Panc1 (cell line): ENCODE results near the gene DOCK3. TPM values are rescaled to one million over a fixed set of nuclear protein-coding genes. Genes with fewer than 3 reads are reported as not detected.

Source experiments
- ATAC-seq: fragments of 200-7000 bp; cut with Tn5 transposase; 2 replicates; pipeline ENCODE4 v1.9.1; 2020; ENCODE audit warnings: mild to moderate bottlenecking, moderate library complexity
- BruUV-seq: library from RNA; stranded (reverse); fragments of 400-500 nt; replicated peaks from 2 replicates; lab custom pipeline; 2021; lab: Mats Ljungman, UMichigan
- CTCF ChIA-PET: fragments of 300-600 bp; sonication (Branson Sonifier 250); formaldehyde crosslinking; loops from one replicate; lab custom pipeline; 2022; ENCODE audit warnings: antibody characterized with exemption; lab: Charles Lee
- POLR2A ChIA-PET: fragments of 300-600 bp; sonication (Branson Sonifier 250); formaldehyde crosslinking; loops from one replicate; lab custom pipeline; 2022; ENCODE audit warnings: antibody characterized with exemption; lab: Charles Lee
- DNase-seq: peaks from one replicate; pipeline ENCODE4 v3.0.0-alpha.2; 2010; ENCODE audit warnings: low read depth, low spot score
- H3K27ac ChIP-seq: 2 replicates; pipeline ENCODE4 v1.5.1; 2011; ENCODE audit warnings: mild to moderate bottlenecking, low read length, inconsistent platforms
- H3K27me3 ChIP-seq: fragments of 200-500 bp; sonication (Bioruptor generic); 2 replicates; pipeline ENCODE4 v1.6.0; 2014; ENCODE audit warnings: low read length, inconsistent platforms; ENCODE audit not compliant: control insufficient read depth, insufficient read depth
- H3K36me3 ChIP-seq: fragments of 200-500 bp; sonication (Bioruptor generic); 2 replicates; pipeline ENCODE4 v1.5.1; 2014; ENCODE audit warnings: inconsistent platforms, mild to moderate bottlenecking, low read length, moderate library complexity; ENCODE audit not compliant: control insufficient read depth, insufficient read depth
- H3K4me1 ChIP-seq: 2 replicates; pipeline ENCODE4 v1.5.1; 2011; ENCODE audit warnings: inconsistent platforms, mild to moderate bottlenecking, low read length, moderate library complexity; ENCODE audit not compliant: control insufficient read depth, insufficient read depth
- H3K4me3 ChIP-seq, 2 experiments: 2 replicates each; pipeline ENCODE4 v1.5.1; 2011 to 2012; ENCODE audit warnings: low read depth in 2 of 2, low read length in 2 of 2, mild to moderate bottlenecking in 2 of 2, inconsistent platforms in 1 of 2, moderate library complexity in 1 of 2
- H3K9me3 ChIP-seq: fragments of 200-500 bp; sonication (Bioruptor generic); 2 replicates; pipeline ENCODE4 v1.5.1; 2014; ENCODE audit warnings: low read depth, mild to moderate bottlenecking, inconsistent platforms, low read length, moderate library complexity; ENCODE audit not compliant: control insufficient read depth, insufficient read depth
- POLR2AphosphoS5 ChIP-seq: IDR thresholded peaks from 2 replicates; pipeline ENCODE4 v1.6.1; 2012; ENCODE audit warnings: mild to moderate bottlenecking, low read depth, low read length, moderate library complexity
- SIN3A ChIP-seq: IDR thresholded peaks from 2 replicates; pipeline ENCODE4 v1.6.1; 2012; ENCODE audit warnings: low read depth, mild to moderate bottlenecking, low read length, moderate library complexity, borderline replicate concordance; ENCODE audit not compliant: insufficient read depth
- TCF7L2 ChIP-seq: IDR thresholded peaks from 2 replicates; pipeline ENCODE4 v1.6.1; 2011; ENCODE audit warnings: mild to moderate bottlenecking, low read depth, low read length, inconsistent platforms
- in situ Hi-C: cut with HindIII; loops from 2 replicates; pipeline ENCODE4 v1.10.0; 2016; ENCODE audit warnings: low sequenced_read_pairs, low pct_unique_long_range_greater_than_20kb
- intact Hi-C: fragments of 100-400 bp; cut with micrococcal nuclease; formaldehyde crosslinking; loops from one replicate; pipeline ENCODE4 v1.10.0; 2022; ENCODE audit not compliant: unreplicated experiment
- total RNA-seq: library from RNA; stranded (reverse); gene quantifications from one replicate; pipeline ENCODE4 v1.2.1, GENCODE V29; 2021; ENCODE audit not compliant: unreplicated experiment
- TF ChIP-seq, protein P1 (sequence below): fragments of 450-650 bp; IDR thresholded peaks from 2 replicates; pipeline ENCODE4 v1.5.1; 2017; ENCODE audit warnings: mild to moderate bottlenecking
- TF ChIP-seq, protein P2 (sequence below), 2 experiments: IDR thresholded peaks; 2 replicates each; pipeline ENCODE4 v1.6.1; 2011 to 2012; ENCODE audit warnings: low read depth in 2 of 2, control low read depth in 1 of 2, low read length in 1 of 2, mild to moderate bottlenecking in 1 of 2, moderate library complexity in 1 of 2; ENCODE audit not compliant: insufficient read depth in 1 of 2

Gene DOCK3
- total RNA-seq, 1 experiment from 2014 or later: 0.21 TPM

DNA sequence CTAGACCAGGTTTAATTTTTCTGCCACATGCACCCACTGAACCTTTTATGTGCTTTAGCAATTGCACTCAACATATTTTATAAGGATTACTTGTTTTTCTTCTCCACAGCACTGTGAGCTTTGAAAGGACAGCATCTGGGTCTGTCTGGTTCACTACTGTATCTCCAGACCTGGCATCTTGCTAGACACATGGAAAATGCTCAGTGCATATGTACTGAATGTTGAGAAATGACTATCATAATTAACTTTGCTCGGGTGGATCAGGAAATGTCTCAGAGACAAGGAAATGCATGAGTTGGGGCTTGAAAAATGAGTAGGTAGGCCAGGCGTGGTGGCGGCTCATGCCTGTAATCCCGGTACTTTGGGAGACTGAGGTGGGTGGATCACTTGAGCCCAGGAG is 40.2 kb downstream of the DOCK3 start:
- ChIA-PET POLR2A (no interaction called here), CTCF (no interaction called here)
- Histone ChIP-seq H3K9me3 (no peaks in the 10 kb centered on the region), H3K27me3 (no peaks in the 10 kb centered on the region), H3K4me3 (no peak overlapping the region), H3K4me1 (no peaks in the 10 kb centered on the region), H3K36me3 (no peaks in the 10 kb centered on the region), H3K27ac (no peak overlapping the region)
- intact Hi-C loops (no loop called here), in situ Hi-C loops (no loop called here)
- DNase-seq (no peak), ATAC-seq (no peak)
- BruUV-seq: no TSS peak
- TF ChIP-seq, protein P1, sequence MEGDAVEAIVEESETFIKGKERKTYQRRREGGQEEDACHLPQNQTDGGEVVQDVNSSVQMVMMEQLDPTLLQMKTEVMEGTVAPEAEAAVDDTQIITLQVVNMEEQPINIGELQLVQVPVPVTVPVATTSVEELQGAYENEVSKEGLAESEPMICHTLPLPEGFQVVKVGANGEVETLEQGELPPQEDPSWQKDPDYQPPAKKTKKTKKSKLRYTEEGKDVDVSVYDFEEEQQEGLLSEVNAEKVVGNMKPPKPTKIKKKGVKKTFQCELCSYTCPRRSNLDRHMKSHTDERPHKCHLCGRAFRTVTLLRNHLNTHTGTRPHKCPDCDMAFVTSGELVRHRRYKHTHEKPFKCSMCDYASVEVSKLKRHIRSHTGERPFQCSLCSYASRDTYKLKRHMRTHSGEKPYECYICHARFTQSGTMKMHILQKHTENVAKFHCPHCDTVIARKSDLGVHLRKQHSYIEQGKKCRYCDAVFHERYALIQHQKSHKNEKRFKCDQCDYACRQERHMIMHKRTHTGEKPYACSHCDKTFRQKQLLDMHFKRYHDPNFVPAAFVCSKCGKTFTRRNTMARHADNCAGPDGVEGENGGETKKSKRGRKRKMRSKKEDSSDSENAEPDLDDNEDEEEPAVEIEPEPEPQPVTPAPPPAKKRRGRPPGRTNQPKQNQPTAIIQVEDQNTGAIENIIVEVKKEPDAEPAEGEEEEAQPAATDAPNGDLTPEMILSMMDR: no peak
- TF ChIP-seq, protein P2, sequence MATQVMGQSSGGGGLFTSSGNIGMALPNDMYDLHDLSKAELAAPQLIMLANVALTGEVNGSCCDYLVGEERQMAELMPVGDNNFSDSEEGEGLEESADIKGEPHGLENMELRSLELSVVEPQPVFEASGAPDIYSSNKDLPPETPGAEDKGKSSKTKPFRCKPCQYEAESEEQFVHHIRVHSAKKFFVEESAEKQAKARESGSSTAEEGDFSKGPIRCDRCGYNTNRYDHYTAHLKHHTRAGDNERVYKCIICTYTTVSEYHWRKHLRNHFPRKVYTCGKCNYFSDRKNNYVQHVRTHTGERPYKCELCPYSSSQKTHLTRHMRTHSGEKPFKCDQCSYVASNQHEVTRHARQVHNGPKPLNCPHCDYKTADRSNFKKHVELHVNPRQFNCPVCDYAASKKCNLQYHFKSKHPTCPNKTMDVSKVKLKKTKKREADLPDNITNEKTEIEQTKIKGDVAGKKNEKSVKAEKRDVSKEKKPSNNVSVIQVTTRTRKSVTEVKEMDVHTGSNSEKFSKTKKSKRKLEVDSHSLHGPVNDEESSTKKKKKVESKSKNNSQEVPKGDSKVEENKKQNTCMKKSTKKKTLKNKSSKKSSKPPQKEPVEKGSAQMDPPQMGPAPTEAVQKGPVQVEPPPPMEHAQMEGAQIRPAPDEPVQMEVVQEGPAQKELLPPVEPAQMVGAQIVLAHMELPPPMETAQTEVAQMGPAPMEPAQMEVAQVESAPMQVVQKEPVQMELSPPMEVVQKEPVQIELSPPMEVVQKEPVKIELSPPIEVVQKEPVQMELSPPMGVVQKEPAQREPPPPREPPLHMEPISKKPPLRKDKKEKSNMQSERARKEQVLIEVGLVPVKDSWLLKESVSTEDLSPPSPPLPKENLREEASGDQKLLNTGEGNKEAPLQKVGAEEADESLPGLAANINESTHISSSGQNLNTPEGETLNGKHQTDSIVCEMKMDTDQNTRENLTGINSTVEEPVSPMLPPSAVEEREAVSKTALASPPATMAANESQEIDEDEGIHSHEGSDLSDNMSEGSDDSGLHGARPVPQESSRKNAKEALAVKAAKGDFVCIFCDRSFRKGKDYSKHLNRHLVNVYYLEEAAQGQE (IDR thresholded peaks at IDR 0.05; ENCODE audit: insufficient read depth in 1 of 2, low read depth in 2 of 2, low read length in 1 of 2): no peak
- TF ChIP-seq TCF7L2 (no peak), POLR2AphosphoS5 (no peak), SIN3A (no peak)

DNA sequence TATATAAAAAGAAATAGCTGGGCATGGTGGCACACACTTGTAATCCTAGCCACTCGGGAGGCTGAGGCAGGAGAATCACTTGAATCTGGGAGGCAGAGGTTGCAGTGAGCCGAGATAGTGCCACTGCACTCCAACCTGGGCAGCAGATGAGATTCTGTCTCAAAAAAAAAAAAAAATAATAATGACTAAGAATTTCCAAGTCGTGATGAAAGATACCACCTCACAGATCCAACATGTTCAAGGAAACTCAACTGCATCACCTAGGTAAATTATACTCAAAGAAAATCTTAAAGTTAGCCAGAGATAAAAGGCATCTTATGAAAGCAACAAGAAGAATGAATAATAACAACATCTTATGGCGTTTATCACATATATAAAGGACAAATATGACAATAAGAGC is 50.1 kb downstream of the DOCK3 start:
- Histone ChIP-seq H3K9me3 (no peaks in the 10 kb centered on the region), H3K27me3 (no peaks in the 10 kb centered on the region), H3K36me3 (no peaks in the 10 kb centered on the region), H3K4me3 (no peak overlapping the region), H3K27ac (no peak overlapping the region), H3K4me1 (no peaks in the 10 kb centered on the region)
- ATAC-seq: no peak
- ChIA-PET CTCF (no interaction called here), POLR2A (no interaction called here)
- intact Hi-C loops: no loop called here
- TF ChIP-seq, protein P2 (IDR thresholded peaks at IDR 0.05; ENCODE audit: insufficient read depth in 1 of 2, low read depth in 2 of 2, low read length in 1 of 2): no peak
- TF ChIP-seq SIN3A (no peak), TCF7L2 (no peak), POLR2AphosphoS5 (no peak)
- TF ChIP-seq, protein P1: no peak
- in situ Hi-C loops: no loop called here
- no TSS peak for BruUV-seq
- no peak for DNase-seq
